Common myeloid progenitor, CD34-positive (primary cell): ENCODE data around the gene SDK2.

ENCODE experiments used
- CTCF ChIA-PET: fragments of 350-600 bp; sonication (Branson Sonifier 250); formaldehyde crosslinking; loops from one replicate; lab custom pipeline; 2021; ENCODE audit warnings: antibody characterized with exemption; lab: Charles Lee
- POLR2A ChIA-PET: fragments of 350-600 bp; sonication (Branson Sonifier 250); formaldehyde crosslinking; loops from one replicate; lab custom pipeline; 2021; ENCODE audit warnings: antibody characterized with exemption; lab: Charles Lee
- DNase-seq, 3 donors: peaks; one replicate each; pipeline versions ENCODE4 v3.0.0 to v3.0.0-alpha.2; 2013
- H3K27ac ChIP-seq, 2 experiments: 1 replicate in 1 of 2; 2 replicates in 1 of 2; pipeline ENCODE4 v1.7.0; 2013; ENCODE audit warnings: inconsistent platforms in 2 of 2, low read length in 2 of 2, mild to moderate bottlenecking in 2 of 2, low read depth in 1 of 2, moderate library complexity in 1 of 2; ENCODE audit not compliant: severe bottlenecking in 2 of 2, insufficient read depth in 1 of 2, poor library complexity in 1 of 2
- H3K27me3 ChIP-seq, 5 experiments: replicated peaks in 2 of 5; 1 replicate in 3 of 5; 2 replicates in 2 of 5; pipeline versions ENCODE4 v1.6.1 to v1.7.0; 2013; ENCODE audit warnings: low read length in 4 of 5, mild to moderate bottlenecking in 2 of 5, moderate library complexity in 2 of 5, inconsistent platforms in 1 of 5; ENCODE audit not compliant: insufficient read depth in 5 of 5, control insufficient read depth in 4 of 5
- H3K36me3 ChIP-seq, 4 experiments: 1 replicate in 2 of 4; 2 replicates in 2 of 4; pipeline versions ENCODE4 v1.6.1 to v1.7.0; 2013; ENCODE audit warnings: low read length in 3 of 4, control low read depth in 1 of 4, mild to moderate bottlenecking in 1 of 4; ENCODE audit not compliant: control insufficient read depth in 4 of 4, insufficient read depth in 4 of 4
- H3K4me1 ChIP-seq, 4 experiments: 1 replicate in 3 of 4; 2 replicates in 1 of 4; pipeline versions ENCODE4 v1.6.1 to v1.7.1; 2013; ENCODE audit warnings: low read length in 3 of 4, mild to moderate bottlenecking in 3 of 4, control low read depth in 1 of 4, inconsistent platforms in 1 of 4, moderate library complexity in 1 of 4; ENCODE audit not compliant: control insufficient read depth in 4 of 4, insufficient read depth in 4 of 4; ENCODE audit errors: control extremely low read depth in 1 of 4
- H3K4me3 ChIP-seq, 7 experiments: 1 replicate in 4 of 7; 2 replicates in 3 of 7; pipeline versions ENCODE4 v1.5.1 to v1.7.0; 2013; ENCODE audit warnings: mild to moderate bottlenecking in 7 of 7, low read length in 6 of 7, moderate library complexity in 6 of 7, inconsistent platforms in 2 of 7, low read depth in 2 of 7, control low read depth in 1 of 7; ENCODE audit not compliant: insufficient read depth in 4 of 7, control insufficient read depth in 1 of 7; ENCODE audit errors: extremely low read depth in 1 of 7
- H3K9me3 ChIP-seq, 5 experiments: 1 replicate in 4 of 5; 2 replicates in 1 of 5; pipeline versions ENCODE4 v1.6.1 to v1.7.1; 2013; ENCODE audit warnings: low read length in 4 of 5, mild to moderate bottlenecking in 2 of 5, inconsistent platforms in 1 of 5, low read depth in 1 of 5, moderate library complexity in 1 of 5; ENCODE audit not compliant: control insufficient read depth in 4 of 5, insufficient read depth in 2 of 5; ENCODE audit errors: control extremely low read depth in 1 of 5
- WGBS: methylation state at CpG from one replicate; pipeline ENCODE4 v1.1.5; 2013; ENCODE audit not compliant: insufficient coverage; 5-methylcytosine and 5-hydroxymethylcytosine counted together

SDK2 gene

GRCh38 chr17:73653810-73654209, 9.6 kb upstream of the SDK2 start:
- Histone ChIP-seq H3K36me3 (no peaks in the 10 kb centered on the region), H3K9me3 (peaks cover 0 to 13% (median 4%) of the 10 kb centered on the region in 5 experiments), H3K27ac (no peak overlapping the region), H3K4me1 (peaks cover 0 to 3% (median 0%) of the 10 kb centered on the region in 4 experiments), H3K4me3 (no peak overlapping the region), H3K27me3 (peaks cover 0 to 8% (median 0%) of the 10 kb centered on the region in 5 experiments)
- WGBS, result no CpG with 5 or more reads among the region's 1 CpG
- ChIA-PET CTCF (no interaction called here), POLR2A (no interaction called here)
- DNase-seq, result no peak

DNA sequence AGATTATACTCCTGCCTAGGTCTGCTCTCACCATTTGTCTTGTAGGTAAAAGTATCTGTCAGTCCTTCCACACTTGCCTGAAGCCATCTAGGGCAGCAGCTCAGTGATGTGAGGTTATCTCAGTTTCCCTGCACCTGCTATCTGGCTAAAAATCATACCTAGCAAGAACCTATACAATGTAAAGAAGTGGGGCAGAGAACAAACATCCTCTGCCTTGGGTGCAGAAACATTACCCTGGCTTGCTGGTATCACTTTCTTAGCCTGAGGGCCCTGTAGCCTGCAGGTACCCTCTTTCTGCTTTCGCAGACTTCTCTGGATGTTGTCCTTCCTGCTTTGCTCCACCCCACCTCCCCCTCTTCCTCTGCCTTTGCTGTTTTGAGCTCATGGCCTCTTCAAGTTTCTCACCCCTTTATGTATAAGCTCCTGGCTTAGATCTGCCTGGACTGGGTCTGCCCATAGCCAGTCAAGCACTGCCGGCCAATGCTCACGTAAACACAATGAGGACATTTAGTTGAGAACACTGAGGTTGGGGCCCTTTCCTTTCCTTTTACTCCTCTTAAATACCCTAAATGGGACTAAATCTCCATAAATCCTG, 8.7 kb upstream of the SDK2 start:
- H3K27ac ChIP-seq, result no peak overlapping the region
- 57% methylated on average over 3 of the region's 3 CpGs for WGBS
- CTCF ChIA-PET, result no interaction called here
- H3K36me3 ChIP-seq, result no peaks in the 10 kb centered on the region
- peaks cover 0 to 3% (median 0%) of the 10 kb centered on the region in 4 experiments for H3K4me1 ChIP-seq
- DNase-seq, result no peak
- H3K9me3 ChIP-seq, result peaks cover 0 to 13% (median 4%) of the 10 kb centered on the region in 5 experiments
- peaks cover 0 to 10% (median 0%) of the 10 kb centered on the region in 5 experiments for H3K27me3 ChIP-seq
- no peak overlapping the region for H3K4me3 ChIP-seq
- POLR2A ChIA-PET, result no interaction called here

GRCh38 chr17:73650617-73651200, 6.5 kb upstream of the SDK2 start:
- H3K36me3 ChIP-seq, result no peaks in the 10 kb centered on the region
- CTCF ChIA-PET, result interaction anchor here (1.2 to 1.8 kb wide), 3 partner anchors 16 to 59 kb away, joined by 3 to 5 read pairs (median 4); no protein-coding TSS in a partner anchor
- peaks cover 0 to under 1% (median under 1%) of the 10 kb centered on the region in 4 experiments for H3K4me1 ChIP-seq
- peaks cover 0 to 13% (median 4%) of the 10 kb centered on the region in 5 experiments for H3K9me3 ChIP-seq
- DNase-seq, result no peak
- 98% methylated on average over 10 of the region's 11 CpGs for WGBS
- H3K27ac ChIP-seq, result no peak overlapping the region
- H3K27me3 ChIP-seq, result peaks cover 0 to 31% (median 0%) of the 10 kb centered on the region in 5 experiments
- H3K4me3 ChIP-seq, result no peak overlapping the region
- POLR2A ChIA-PET, result no interaction called here

GRCh38 chr17:73650140-73650539, 5.9 kb upstream of the SDK2 start:
- CTCF ChIA-PET, result interaction anchor here (0.7 to 1.8 kb wide), 3 partner anchors 9 to 60 kb away, joined by 3 to 5 read pairs (median 4); no protein-coding TSS in a partner anchor
- Histone ChIP-seq H3K4me3 (no peak overlapping the region), H3K4me1 (peaks cover 0 to 5% (median 2%) of the 10 kb centered on the region in 4 experiments), H3K9me3 (peaks cover 0 to 13% (median 4%) of the 10 kb centered on the region in 5 experiments), H3K27ac (no peak overlapping the region), H3K36me3 (no peaks in the 10 kb centered on the region), H3K27me3 (peaks cover 0 to 34% (median 0%) of the 10 kb centered on the region in 5 experiments)
- WGBS, result 63% methylated on average over 2 of the region's 2 CpGs
- POLR2A ChIA-PET, result no interaction called here
- peak in 2 of 3 donors; percentile 29 to 33 for DNase-seq

GRCh38 chr17:73648974-73649373, 4.7 kb upstream of the SDK2 start:
- ChIA-PET POLR2A (no interaction called here), CTCF (interaction anchor here (1.5 to 1.6 kb wide), 2 partner anchors 11 to 18 kb away, joined by 4 to 6 read pairs; no protein-coding TSS in a partner anchor)
- no peak for DNase-seq
- H3K4me3 ChIP-seq, result no peak overlapping the region
- WGBS, result 100% methylated on average over 1 of the region's 3 CpGs
- H3K36me3 ChIP-seq, result no peaks in the 10 kb centered on the region
- peaks cover 0 to 8% (median 5%) of the 10 kb centered on the region in 4 experiments for H3K4me1 ChIP-seq
- peaks cover 0 to 6% (median 0%) of the 10 kb centered on the region in 5 experiments for H3K9me3 ChIP-seq
- H3K27me3 ChIP-seq, result peaks cover 0 to 35% (median 0%) of the 10 kb centered on the region in 5 experiments
- H3K27ac ChIP-seq, result no peak overlapping the region

GRCh38 chr17:73648543-73648820, 4.2 kb upstream of the SDK2 start:
- ChIA-PET CTCF (interaction anchor here (1.6 to 4.1 kb wide), 2 partner anchors 11 to 62 kb away, joined by 6 to 28 read pairs; no protein-coding TSS in a partner anchor), POLR2A (no interaction called here)
- DNase-seq, result no peak
- Histone ChIP-seq H3K9me3 (peaks cover 0 to 4% (median 0%) of the 10 kb centered on the region in 5 experiments), H3K36me3 (no peaks in the 10 kb centered on the region), H3K4me3 (no peak overlapping the region), H3K27ac (no peak overlapping the region), H3K4me1 (peaks cover 0 to 12% (median 8%) of the 10 kb centered on the region in 4 experiments), H3K27me3 (peaks cover 0 to 36% (median 0%) of the 10 kb centered on the region in 5 experiments)
- WGBS, result 100% methylated on average over 3 of the region's 3 CpGs
